Measurements from ENCODE around the gene CBLC.

DNA sequence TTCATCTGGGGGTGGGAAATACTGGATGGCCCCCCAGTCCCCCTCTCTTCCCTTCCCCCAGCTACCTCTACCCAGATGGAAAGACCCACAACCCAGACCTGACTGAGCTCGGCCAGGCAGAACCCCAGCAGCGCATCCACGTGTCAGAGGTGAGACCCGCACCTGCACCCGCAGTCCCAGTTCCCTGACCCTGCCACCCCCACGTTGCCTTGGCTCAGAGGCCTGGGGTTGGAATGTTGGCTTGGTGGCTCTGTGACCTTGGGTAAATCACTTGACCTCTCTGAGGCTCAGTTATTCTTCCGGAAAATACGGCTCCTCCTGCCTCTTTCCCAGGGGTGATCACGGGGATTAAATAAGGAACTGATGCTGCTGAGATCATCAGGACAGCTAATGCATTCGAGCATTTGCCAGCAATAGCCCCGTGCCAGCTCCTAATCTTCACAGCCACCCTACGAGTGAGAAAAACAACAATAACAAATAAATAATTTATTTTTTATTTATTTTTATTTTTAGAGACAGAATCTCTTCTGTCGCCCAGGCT lies 12.3 kb downstream of the CBLC start:
- TF ChIP-seq ZFP3 (CRISPR knock-in tag; IDR thresholded peaks at IDR 0.05) (no peak), BACH2 (CRISPR knock-in tag; IDR thresholded peaks at IDR 0.05; ENCODE audit: borderline replicate concordance) (no peak), ZNF565 (CRISPR knock-in tag; conservative IDR thresholded peaks at IDR 0.05; ENCODE audit: low read depth) (no peak), RARB (CRISPR knock-in tag; IDR thresholded peaks at IDR 0.05) (no peak), ARNTL (CRISPR knock-in tag; IDR thresholded peaks at IDR 0.05; ENCODE audit: borderline replicate concordance, low read depth) (no peak), OSR1 (CRISPR knock-in tag; IDR thresholded peaks at IDR 0.05) (no peak), GLIS3 (CRISPR knock-in tag; IDR thresholded peaks at IDR 0.05) (no peak), TCF4 (CRISPR knock-in tag; IDR thresholded peaks at IDR 0.05; ENCODE audit: borderline replicate concordance) (no peak)
- TF ChIP-seq, protein P1, sequence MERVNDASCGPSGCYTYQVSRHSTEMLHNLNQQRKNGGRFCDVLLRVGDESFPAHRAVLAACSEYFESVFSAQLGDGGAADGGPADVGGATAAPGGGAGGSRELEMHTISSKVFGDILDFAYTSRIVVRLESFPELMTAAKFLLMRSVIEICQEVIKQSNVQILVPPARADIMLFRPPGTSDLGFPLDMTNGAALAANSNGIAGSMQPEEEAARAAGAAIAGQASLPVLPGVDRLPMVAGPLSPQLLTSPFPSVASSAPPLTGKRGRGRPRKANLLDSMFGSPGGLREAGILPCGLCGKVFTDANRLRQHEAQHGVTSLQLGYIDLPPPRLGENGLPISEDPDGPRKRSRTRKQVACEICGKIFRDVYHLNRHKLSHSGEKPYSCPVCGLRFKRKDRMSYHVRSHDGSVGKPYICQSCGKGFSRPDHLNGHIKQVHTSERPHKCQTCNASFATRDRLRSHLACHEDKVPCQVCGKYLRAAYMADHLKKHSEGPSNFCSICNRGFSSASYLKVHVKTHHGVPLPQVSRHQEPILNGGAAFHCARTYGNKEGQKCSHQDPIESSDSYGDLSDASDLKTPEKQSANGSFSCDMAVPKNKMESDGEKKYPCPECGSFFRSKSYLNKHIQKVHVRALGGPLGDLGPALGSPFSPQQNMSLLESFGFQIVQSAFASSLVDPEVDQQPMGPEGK (CRISPR knock-in tag; IDR thresholded peaks at IDR 0.05; ENCODE audit: borderline replicate concordance): no peak
- TF ChIP-seq, protein P2, sequence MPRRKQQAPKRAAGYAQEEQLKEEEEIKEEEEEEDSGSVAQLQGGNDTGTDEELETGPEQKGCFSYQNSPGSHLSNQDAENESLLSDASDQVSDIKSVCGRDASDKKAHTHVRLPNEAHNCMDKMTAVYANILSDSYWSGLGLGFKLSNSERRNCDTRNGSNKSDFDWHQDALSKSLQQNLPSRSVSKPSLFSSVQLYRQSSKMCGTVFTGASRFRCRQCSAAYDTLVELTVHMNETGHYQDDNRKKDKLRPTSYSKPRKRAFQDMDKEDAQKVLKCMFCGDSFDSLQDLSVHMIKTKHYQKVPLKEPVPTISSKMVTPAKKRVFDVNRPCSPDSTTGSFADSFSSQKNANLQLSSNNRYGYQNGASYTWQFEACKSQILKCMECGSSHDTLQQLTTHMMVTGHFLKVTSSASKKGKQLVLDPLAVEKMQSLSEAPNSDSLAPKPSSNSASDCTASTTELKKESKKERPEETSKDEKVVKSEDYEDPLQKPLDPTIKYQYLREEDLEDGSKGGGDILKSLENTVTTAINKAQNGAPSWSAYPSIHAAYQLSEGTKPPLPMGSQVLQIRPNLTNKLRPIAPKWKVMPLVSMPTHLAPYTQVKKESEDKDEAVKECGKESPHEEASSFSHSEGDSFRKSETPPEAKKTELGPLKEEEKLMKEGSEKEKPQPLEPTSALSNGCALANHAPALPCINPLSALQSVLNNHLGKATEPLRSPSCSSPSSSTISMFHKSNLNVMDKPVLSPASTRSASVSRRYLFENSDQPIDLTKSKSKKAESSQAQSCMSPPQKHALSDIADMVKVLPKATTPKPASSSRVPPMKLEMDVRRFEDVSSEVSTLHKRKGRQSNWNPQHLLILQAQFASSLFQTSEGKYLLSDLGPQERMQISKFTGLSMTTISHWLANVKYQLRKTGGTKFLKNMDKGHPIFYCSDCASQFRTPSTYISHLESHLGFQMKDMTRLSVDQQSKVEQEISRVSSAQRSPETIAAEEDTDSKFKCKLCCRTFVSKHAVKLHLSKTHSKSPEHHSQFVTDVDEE (CRISPR knock-in tag; IDR thresholded peaks at IDR 0.05): no peak
